ENCODE measurements around the gene LILRA6.
A peak's percentile ranks its signal among the peaks of the same experiment; 100 is the strongest.
"Not testable (repeated sequence)": the region's sequence is repeated elsewhere in the genome, so short reads cannot be mapped to it uniquely, and the experiment has no call there.

LILRA6 gene

GRCh38 chr19:54273821-54274220 is 31.2 kb upstream of the LILRA6 start:
- no peak for DNase-seq
- Histone ChIP-seq H2BK120ac (ENCODE audit: low read depth, low read length) (no peak overlapping the region), H3K18ac (ENCODE audit: low read length) (no peak overlapping the region), H3K4ac (ENCODE audit: low read depth, low read length) (no peak overlapping the region), H2BK5ac (ENCODE audit: low read length) (no peak overlapping the region), H3K4me1 (ENCODE audit: control insufficient read depth, low read depth, low read length) (no peaks in the 10 kb centered on the region), H3K36me3 (ENCODE audit: control insufficient read depth, insufficient read depth, low read length) (no peaks in the 10 kb centered on the region), H3K79me1 (ENCODE audit: low read length) (no peaks in the 10 kb centered on the region), H3K4me3 (ENCODE audit: low read length) (no peak overlapping the region), H3K79me2 (ENCODE audit: control insufficient read depth, insufficient read depth, low read length) (no peaks in the 10 kb centered on the region), H3K4me2 (ENCODE audit: low read length) (no peak overlapping the region), H3K23ac (ENCODE audit: low read length) (no peak overlapping the region), H3K27ac (ENCODE audit: low read depth, low read length) (no peak overlapping the region), H4K5ac (ENCODE audit: low read length) (no peak overlapping the region), H2AK5ac (ENCODE audit: low read length) (no peak overlapping the region), H3K56ac (ENCODE audit: low read length) (no peak overlapping the region), H3K27me3 (ENCODE audit: insufficient read depth, low read length, poor library complexity) (no peaks in the 10 kb centered on the region), H2BK15ac (replicated peaks; ENCODE audit: low read depth) (no peak overlapping the region), H3K9ac (ENCODE audit: low read length) (no peak overlapping the region), H4K8ac (ENCODE audit: low read depth, low read length) (no peak overlapping the region)
- no CpG with 5 or more reads among the region's 3 CpGs for WGBS (ENCODE audit: extremely low coverage, insufficient coverage, low lambda C conversion rate)

- not testable (repeated sequence) for H3K4ac ChIP-seq (ENCODE audit: low read depth, low read length); H3K79me2 ChIP-seq (ENCODE audit: control insufficient read depth, insufficient read depth, low read length); H3K4me3 ChIP-seq (ENCODE audit: low read length); H2BK120ac ChIP-seq (ENCODE audit: low read depth, low read length); H2BK15ac ChIP-seq (replicated peaks; ENCODE audit: low read depth); H3K27me3 ChIP-seq (ENCODE audit: insufficient read depth, low read length, poor library complexity); H3K4me2 ChIP-seq (ENCODE audit: low read length); H3K56ac ChIP-seq (ENCODE audit: low read length); DNase-seq; H2AK5ac ChIP-seq (ENCODE audit: low read length); H2BK5ac ChIP-seq (ENCODE audit: low read length); H4K8ac ChIP-seq (ENCODE audit: low read depth, low read length); H3K27ac ChIP-seq (ENCODE audit: low read depth, low read length); H3K4me1 ChIP-seq (ENCODE audit: control insufficient read depth, low read depth, low read length); H3K79me1 ChIP-seq (ENCODE audit: low read length); H3K36me3 ChIP-seq (ENCODE audit: control insufficient read depth, insufficient read depth, low read length); H3K9ac ChIP-seq (ENCODE audit: low read length); H3K18ac ChIP-seq (ENCODE audit: low read length); H4K5ac ChIP-seq (ENCODE audit: low read length); H3K23ac ChIP-seq (ENCODE audit: low read length)
- WGBS (ENCODE audit: extremely low coverage, insufficient coverage, low lambda C conversion rate), result no CpG with 5 or more reads among the region's 5 CpGs
Observed at GRCh38 chr19:54272181-54272580, 29.6 kb upstream of the LILRA6 start.

GRCh38 chr19:54271587-54271986 is 29.0 kb upstream of the LILRA6 start:
- H4K8ac ChIP-seq (ENCODE audit: low read depth, low read length); H2AK5ac ChIP-seq (ENCODE audit: low read length); H3K36me3 ChIP-seq (ENCODE audit: control insufficient read depth, insufficient read depth, low read length); H3K23ac ChIP-seq (ENCODE audit: low read length); H4K5ac ChIP-seq (ENCODE audit: low read length); H3K4me1 ChIP-seq (ENCODE audit: control insufficient read depth, low read depth, low read length); H2BK15ac ChIP-seq (replicated peaks; ENCODE audit: low read depth); H3K27ac ChIP-seq (ENCODE audit: low read depth, low read length); H3K4me2 ChIP-seq (ENCODE audit: low read length); DNase-seq; H3K27me3 ChIP-seq (ENCODE audit: insufficient read depth, low read length, poor library complexity); H2BK5ac ChIP-seq (ENCODE audit: low read length); H3K56ac ChIP-seq (ENCODE audit: low read length); H3K18ac ChIP-seq (ENCODE audit: low read length); H3K4me3 ChIP-seq (ENCODE audit: low read length); H3K79me2 ChIP-seq (ENCODE audit: control insufficient read depth, insufficient read depth, low read length); H3K4ac ChIP-seq (ENCODE audit: low read depth, low read length); H3K9ac ChIP-seq (ENCODE audit: low read length); H3K79me1 ChIP-seq (ENCODE audit: low read length); H2BK120ac ChIP-seq (ENCODE audit: low read depth, low read length): not testable (repeated sequence)
- no CpG with 5 or more reads among the region's 4 CpGs for WGBS (ENCODE audit: extremely low coverage, insufficient coverage, low lambda C conversion rate)

GRCh38 chr19:54271106-54271505 is 28.5 kb upstream of the LILRA6 start:
- H3K79me1 ChIP-seq (ENCODE audit: low read length), result no peaks in the 10 kb centered on the region
- no peaks in the 10 kb centered on the region for H3K79me2 ChIP-seq (ENCODE audit: control insufficient read depth, insufficient read depth, low read length)
- H2BK15ac ChIP-seq (replicated peaks; ENCODE audit: low read depth), result no peak overlapping the region
- H4K8ac ChIP-seq (ENCODE audit: low read depth, low read length), result no peak overlapping the region
- H3K27ac ChIP-seq (ENCODE audit: low read depth, low read length), result no peak overlapping the region
- H2AK5ac ChIP-seq (ENCODE audit: low read length), result no peak overlapping the region
- WGBS (ENCODE audit: extremely low coverage, insufficient coverage, low lambda C conversion rate), result no CpG with 5 or more reads among the region's 8 CpGs
- no peak overlapping the region for H3K4ac ChIP-seq (ENCODE audit: low read depth, low read length)
- H3K4me2 ChIP-seq (ENCODE audit: low read length), result no peak overlapping the region
- no peak for DNase-seq
- H3K4me3 ChIP-seq (ENCODE audit: low read length), result no peak overlapping the region
- no peaks in the 10 kb centered on the region for H3K36me3 ChIP-seq (ENCODE audit: control insufficient read depth, insufficient read depth, low read length)
- no peak overlapping the region for H4K5ac ChIP-seq (ENCODE audit: low read length)
- H3K18ac ChIP-seq (ENCODE audit: low read length), result no peak overlapping the region
- H3K56ac ChIP-seq (ENCODE audit: low read length), result no peak overlapping the region
- H3K27me3 ChIP-seq (ENCODE audit: insufficient read depth, low read length, poor library complexity), result no peaks in the 10 kb centered on the region
- no peak overlapping the region for H3K9ac ChIP-seq (ENCODE audit: low read length)
- no peak overlapping the region for H2BK120ac ChIP-seq (ENCODE audit: low read depth, low read length)
- no peak overlapping the region for H3K23ac ChIP-seq (ENCODE audit: low read length)
- no peaks in the 10 kb centered on the region for H3K4me1 ChIP-seq (ENCODE audit: control insufficient read depth, low read depth, low read length)
- no peak overlapping the region for H2BK5ac ChIP-seq (ENCODE audit: low read length)

GRCh38 chr19:54268936-54269335 is 26.3 kb upstream of the LILRA6 start:
- H3K27ac ChIP-seq (ENCODE audit: low read depth, low read length), result no peak overlapping the region
- H3K18ac ChIP-seq (ENCODE audit: low read length), result no peak overlapping the region
- no peak overlapping the region for H3K4me2 ChIP-seq (ENCODE audit: low read length)
- H3K79me2 ChIP-seq (ENCODE audit: control insufficient read depth, insufficient read depth, low read length), result no peaks in the 10 kb centered on the region
- no peak overlapping the region for H3K9ac ChIP-seq (ENCODE audit: low read length)
- H4K8ac ChIP-seq (ENCODE audit: low read depth, low read length), result no peak overlapping the region
- no CpG with 5 or more reads among the region's 2 CpGs for WGBS (ENCODE audit: extremely low coverage, insufficient coverage, low lambda C conversion rate)
- H3K23ac ChIP-seq (ENCODE audit: low read length), result no peak overlapping the region
- H2BK120ac ChIP-seq (ENCODE audit: low read depth, low read length), result no peak overlapping the region
- no peaks in the 10 kb centered on the region for H3K4me1 ChIP-seq (ENCODE audit: control insufficient read depth, low read depth, low read length)
- H4K5ac ChIP-seq (ENCODE audit: low read length), result no peak overlapping the region
- no peaks in the 10 kb centered on the region for H3K79me1 ChIP-seq (ENCODE audit: low read length)
- H3K56ac ChIP-seq (ENCODE audit: low read length), result no peak overlapping the region
- H3K4ac ChIP-seq (ENCODE audit: low read depth, low read length), result no peak overlapping the region
- no peak overlapping the region for H2AK5ac ChIP-seq (ENCODE audit: low read length)
- no peak overlapping the region for H3K4me3 ChIP-seq (ENCODE audit: low read length)
- no peak overlapping the region for H2BK5ac ChIP-seq (ENCODE audit: low read length)
- H2BK15ac ChIP-seq (replicated peaks; ENCODE audit: low read depth), result no peak overlapping the region
- no peak for DNase-seq
- H3K36me3 ChIP-seq (ENCODE audit: control insufficient read depth, insufficient read depth, low read length), result no peaks in the 10 kb centered on the region
- H3K27me3 ChIP-seq (ENCODE audit: insufficient read depth, low read length, poor library complexity), result no peaks in the 10 kb centered on the region

- no peak overlapping the region for H3K18ac ChIP-seq (ENCODE audit: low read length)
- H2BK15ac ChIP-seq (replicated peaks; ENCODE audit: low read depth), result no peak overlapping the region
- H3K56ac ChIP-seq (ENCODE audit: low read length), result no peak overlapping the region
- no peak overlapping the region for H3K23ac ChIP-seq (ENCODE audit: low read length)
- no peak overlapping the region for H3K4me2 ChIP-seq (ENCODE audit: low read length)
- no peak overlapping the region for H2BK5ac ChIP-seq (ENCODE audit: low read length)
- no peak overlapping the region for H4K5ac ChIP-seq (ENCODE audit: low read length)
- no peak overlapping the region for H2BK120ac ChIP-seq (ENCODE audit: low read depth, low read length)
- no peak overlapping the region for H3K9ac ChIP-seq (ENCODE audit: low read length)
- no peak overlapping the region for H3K4ac ChIP-seq (ENCODE audit: low read depth, low read length)
- no peak overlapping the region for H4K8ac ChIP-seq (ENCODE audit: low read depth, low read length)
- no peaks in the 10 kb centered on the region for H3K4me1 ChIP-seq (ENCODE audit: control insufficient read depth, low read depth, low read length)
- no peak overlapping the region for H3K27ac ChIP-seq (ENCODE audit: low read depth, low read length)
- WGBS (ENCODE audit: extremely low coverage, insufficient coverage, low lambda C conversion rate), result no CpG with 5 or more reads among the region's 6 CpGs
- peak; percentile 92 for DNase-seq
- H3K36me3 ChIP-seq (ENCODE audit: control insufficient read depth, insufficient read depth, low read length), result no peaks in the 10 kb centered on the region
- H3K4me3 ChIP-seq (ENCODE audit: low read length), result no peak overlapping the region
- H3K79me2 ChIP-seq (ENCODE audit: control insufficient read depth, insufficient read depth, low read length), result no peaks in the 10 kb centered on the region
- H2AK5ac ChIP-seq (ENCODE audit: low read length), result no peak overlapping the region
- H3K27me3 ChIP-seq (ENCODE audit: insufficient read depth, low read length, poor library complexity), result no peaks in the 10 kb centered on the region
- no peaks in the 10 kb centered on the region for H3K79me1 ChIP-seq (ENCODE audit: low read length)
Observed at GRCh38 chr19:54266133-54266532, 23.5 kb upstream of the LILRA6 start.
